ENCODE results near the gene DYRK1B. TPM values are rescaled to one million over a fixed set of nuclear protein-coding genes. Genes with fewer than 3 reads are reported as not detected.
A peak's percentile ranks its signal among the peaks of the same experiment; 100 is the strongest.

Gene DYRK1B
- total and polyA plus RNA-seq, 4 experiments from 2014 or later: 7.0 to 30.9 (median 21.7) TPM

DNA sequence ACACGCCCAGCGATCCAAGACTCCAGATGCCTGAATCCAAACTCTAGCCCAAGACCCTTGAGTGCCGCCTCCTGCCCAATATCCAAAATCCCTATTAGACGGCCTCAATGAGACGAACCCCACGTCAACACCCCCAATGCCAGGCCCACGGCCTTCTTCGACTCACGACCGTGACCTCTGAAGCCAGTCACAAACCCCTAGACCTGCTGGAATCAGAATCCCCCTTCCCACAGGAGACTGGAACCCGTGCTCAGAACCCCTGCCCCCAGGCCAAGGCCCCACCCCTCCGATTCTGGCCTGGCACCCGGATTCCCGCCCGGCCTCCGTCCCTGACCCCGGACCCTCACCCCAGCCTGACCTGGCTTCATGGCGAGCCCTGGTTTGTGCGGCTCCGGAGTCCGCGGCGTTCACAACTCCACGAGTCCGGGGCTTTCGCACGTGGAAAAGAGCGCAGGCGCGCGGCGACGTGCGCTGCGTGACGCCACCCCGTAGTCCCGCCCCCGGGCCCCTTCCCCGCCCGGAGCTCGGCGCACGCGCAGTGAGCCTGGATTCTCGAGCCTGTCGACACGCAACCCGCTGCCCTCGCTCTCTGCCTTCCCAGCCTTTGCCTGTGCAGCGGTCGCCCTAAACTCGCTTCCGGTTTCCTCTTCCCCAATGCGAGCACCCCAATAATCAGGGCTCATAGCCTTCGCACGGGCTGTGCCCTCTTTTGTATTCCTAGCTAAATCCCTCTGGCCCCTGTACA lies 12.1 kb upstream of the DYRK1B start, which contains the start of gene FBL:
FBL (minus strand) TSS at position 447 of the 745 bp plus-strand sequence; CDS start at position 368, 79 bp downstream.
- Histone ChIP-seq H3K27me3 (ENCODE audit: insufficient read depth, low read length) (no peaks in the 10 kb centered on the region), H3K4me3 (ENCODE audit: low read length in 2 of 2) (peak within 1 kb of the TSS; percentile 63 to 78), H3K4me1 (ENCODE audit: insufficient read depth, low read length) (peaks cover 49% of the 10 kb centered on the region), H3K9me3 (ENCODE audit: control insufficient read depth in 1 of 2, low read length in 2 of 2) (no peaks in the 10 kb centered on the region), H3K27ac (ENCODE audit: low read depth, low read length) (peak within 1 kb of the TSS; percentile 86), H3K36me3 (ENCODE audit: insufficient read depth, low read length) (no peaks in the 10 kb centered on the region)
- ChIA-PET CTCF (ENCODE audit: partially characterized antibody) (interaction anchor here (0.6 to 7.3 kb wide), 13 partner anchors 12 to 1810 kb away, joined by 3 to 168 read pairs (median 6); partner anchors contain the start of genes DYRK1B and PSMC4), POLR2A (ENCODE audit: partially characterized antibody) (interaction anchor here (0.7 to 6.3 kb wide), 10 partner anchors 12 to 580 kb away, joined by 3 to 96 read pairs (median 6); partner anchors contain the start of genes DYRK1B, PSMC4 and ZNF546)
- Mint-ChIP-seq H3K4me3 (peak within 1 kb of the TSS; percentile 88 to 93 (median 92)), H3K36me3 (peaks cover 0 to 16% of the 10 kb centered on the region in 2 donors), H3K27me3 (no peaks in the 10 kb centered on the region), H3K9me3 (peaks cover 0 to 1% (median 0%) of the 10 kb centered on the region in 8 donors), H3K4me1 (peaks cover 39 to 63% (median 47%) of the 10 kb centered on the region in 4 donors), H3K27ac (peak within 1 kb of the TSS; percentile 92 to 98 (median 97))
- peak; percentile 94 to 98 (median 96) for DNase-seq
- intact Hi-C loops (cut with micrococcal nuclease): loop anchor here (1.0 kb wide), 2 partner anchors 12 to 22 kb away; partner anchors contain the start of gene DYRK1B

DNA sequence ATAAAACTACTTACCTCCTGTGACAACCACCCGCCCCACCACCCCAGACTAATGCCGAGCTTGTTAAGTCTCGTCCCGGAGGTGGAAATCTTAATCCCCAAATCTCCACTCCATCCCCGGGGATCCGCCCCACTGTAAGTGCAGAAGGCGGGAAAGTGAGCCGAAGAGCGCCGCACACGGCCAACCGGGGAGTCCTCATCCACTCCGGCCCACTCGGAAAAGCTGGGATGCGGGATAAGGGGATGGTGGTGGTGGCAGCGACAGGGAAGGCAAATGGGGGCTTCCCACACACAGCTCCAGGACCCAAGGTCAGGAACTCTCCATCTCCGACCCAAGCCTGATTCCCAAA lies 11.6 kb upstream of the DYRK1B start:
- intact Hi-C loops (cut with micrococcal nuclease): no loop called here
- H3K4me3 Mint-ChIP-seq: peak overlapping the region; percentile 88 to 93 (median 92)
- H3K9me3 Mint-ChIP-seq: peaks cover 0 to 1% (median 0%) of the 10 kb centered on the region in 8 donors
- ChIA-PET POLR2A (ENCODE audit: partially characterized antibody) (interaction anchor here (1.3 to 6.3 kb wide), 6 partner anchors 11 to 244 kb away, joined by 4 to 96 read pairs (median 14); partner anchors contain the start of genes DYRK1B, PSMC4 and ZNF546), CTCF (ENCODE audit: partially characterized antibody) (interaction anchor here (0.6 to 7.3 kb wide), 12 partner anchors 12 to 1810 kb away, joined by 3 to 168 read pairs (median 10); partner anchors contain the start of genes DYRK1B and PSMC4)
- peak overlapping the region; percentile 92 to 98 (median 97) for H3K27ac Mint-ChIP-seq
- peaks cover 0 to 19% of the 10 kb centered on the region in 2 donors for H3K36me3 Mint-ChIP-seq
- Histone ChIP-seq H3K4me1 (ENCODE audit: insufficient read depth, low read length) (peaks cover 49% of the 10 kb centered on the region), H3K36me3 (ENCODE audit: insufficient read depth, low read length) (no peaks in the 10 kb centered on the region), H3K27me3 (ENCODE audit: insufficient read depth, low read length) (no peaks in the 10 kb centered on the region), H3K9me3 (ENCODE audit: control insufficient read depth in 1 of 2, low read length in 2 of 2) (no peaks in the 10 kb centered on the region), H3K4me3 (ENCODE audit: low read length in 2 of 2) (peak overlapping the region; percentile 63 to 78), H3K27ac (ENCODE audit: low read depth, low read length) (peak overlapping the region; percentile 86)
- H3K27me3 Mint-ChIP-seq: no peaks in the 10 kb centered on the region
- no peak for DNase-seq
- H3K4me1 Mint-ChIP-seq: peaks cover 39 to 65% (median 47%) of the 10 kb centered on the region in 4 donors

DNA sequence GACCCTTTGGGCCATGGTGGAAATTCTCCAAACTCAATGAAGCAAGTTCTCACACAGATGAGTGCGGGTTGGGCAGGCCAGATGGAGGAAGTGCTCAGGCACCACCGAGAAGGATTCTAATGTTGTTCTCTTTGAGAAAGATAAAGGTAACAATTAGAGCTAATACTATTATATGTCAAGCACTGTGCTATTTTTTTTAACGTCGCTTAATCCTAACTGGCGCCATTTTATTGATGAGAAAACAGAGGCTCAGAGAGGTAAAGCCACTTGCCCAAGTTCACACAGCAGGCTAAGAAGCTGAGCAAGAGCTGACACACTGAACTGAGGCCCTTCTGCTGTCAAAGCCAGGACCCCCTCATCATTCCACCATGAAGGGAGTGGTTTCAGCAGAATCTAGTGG lies 11.2 kb upstream of the DYRK1B start:
- Histone ChIP-seq H3K4me3 (ENCODE audit: low read length in 2 of 2) (peak overlapping the region; percentile 63 to 78), H3K27me3 (ENCODE audit: insufficient read depth, low read length) (no peaks in the 10 kb centered on the region), H3K9me3 (ENCODE audit: control insufficient read depth in 1 of 2, low read length in 2 of 2) (no peaks in the 10 kb centered on the region), H3K4me1 (ENCODE audit: insufficient read depth, low read length) (peaks cover 49% of the 10 kb centered on the region), H3K27ac (ENCODE audit: low read depth, low read length) (peak overlapping the region; percentile 86), H3K36me3 (ENCODE audit: insufficient read depth, low read length) (peaks cover under 1% of the 10 kb centered on the region)
- H3K27me3 Mint-ChIP-seq: no peaks in the 10 kb centered on the region
- ChIA-PET CTCF (ENCODE audit: partially characterized antibody) (interaction anchor here (0.6 to 7.3 kb wide), 13 partner anchors 11 to 1811 kb away, joined by 3 to 168 read pairs (median 13); partner anchors contain the start of genes DYRK1B and PSMC4), POLR2A (ENCODE audit: partially characterized antibody) (interaction anchor here (1.0 to 6.3 kb wide), 6 partner anchors 11 to 151 kb away, joined by 3 to 96 read pairs (median 10); partner anchors contain the start of genes DYRK1B and ZNF546)
- peaks cover 39 to 65% (median 47%) of the 10 kb centered on the region in 4 donors for H3K4me1 Mint-ChIP-seq
- H3K9me3 Mint-ChIP-seq: peaks cover 0 to 1% (median 0%) of the 10 kb centered on the region in 8 donors
- DNase-seq: no peak
- H3K27ac Mint-ChIP-seq: peak overlapping the region; percentile 92 to 98 (median 97)
- intact Hi-C loops (cut with micrococcal nuclease): no loop called here
- peak overlapping the region; percentile 88 to 93 (median 92) for H3K4me3 Mint-ChIP-seq
- H3K36me3 Mint-ChIP-seq: peaks cover 0 to 19% of the 10 kb centered on the region in 2 donors

GRCh38 chr19:39843919-39844793 lies 10.2 kb upstream of the DYRK1B start:
- H3K4me1 Mint-ChIP-seq: peaks cover 42 to 65% (median 49%) of the 10 kb centered on the region in 4 donors
- peak overlapping the region; percentile 92 to 98 (median 96) for H3K27ac Mint-ChIP-seq
- H3K4me3 Mint-ChIP-seq: peak overlapping the region; percentile 88 to 93 (median 92)
- Histone ChIP-seq H3K27ac (ENCODE audit: low read depth, low read length) (peak overlapping the region; percentile 86), H3K4me1 (ENCODE audit: insufficient read depth, low read length) (peaks cover 49% of the 10 kb centered on the region), H3K27me3 (ENCODE audit: insufficient read depth, low read length) (no peaks in the 10 kb centered on the region), H3K9me3 (ENCODE audit: control insufficient read depth in 1 of 2, low read length in 2 of 2) (no peaks in the 10 kb centered on the region), H3K4me3 (ENCODE audit: low read length in 2 of 2) (no peak overlapping the region), H3K36me3 (ENCODE audit: insufficient read depth, low read length) (peaks cover 11% of the 10 kb centered on the region)
- peak; percentile 45 to 54 (median 53) for DNase-seq
- H3K27me3 Mint-ChIP-seq: no peaks in the 10 kb centered on the region
- ChIA-PET CTCF (ENCODE audit: partially characterized antibody) (interaction anchor here (0.9 to 7.3 kb wide), 21 partner anchors 9 to 321 kb away, joined by 3 to 168 read pairs (median 6); partner anchors contain the start of genes DYRK1B and PSMC4), POLR2A (ENCODE audit: partially characterized antibody) (interaction anchor here (1.0 to 6.3 kb wide), 5 partner anchors 10 to 97 kb away, joined by 3 to 96 read pairs (median 4); partner anchors contain the start of gene DYRK1B)
- intact Hi-C loops (cut with micrococcal nuclease): loop anchor here (1.0 to 5.0 kb wide), 3 partner anchors 51 to 172 kb away; no protein-coding TSS in a partner anchor
- peaks cover 7 to 28% of the 10 kb centered on the region in 2 donors for H3K36me3 Mint-ChIP-seq
- peaks cover 0 to 1% (median 0%) of the 10 kb centered on the region in 8 donors for H3K9me3 Mint-ChIP-seq

DNA sequence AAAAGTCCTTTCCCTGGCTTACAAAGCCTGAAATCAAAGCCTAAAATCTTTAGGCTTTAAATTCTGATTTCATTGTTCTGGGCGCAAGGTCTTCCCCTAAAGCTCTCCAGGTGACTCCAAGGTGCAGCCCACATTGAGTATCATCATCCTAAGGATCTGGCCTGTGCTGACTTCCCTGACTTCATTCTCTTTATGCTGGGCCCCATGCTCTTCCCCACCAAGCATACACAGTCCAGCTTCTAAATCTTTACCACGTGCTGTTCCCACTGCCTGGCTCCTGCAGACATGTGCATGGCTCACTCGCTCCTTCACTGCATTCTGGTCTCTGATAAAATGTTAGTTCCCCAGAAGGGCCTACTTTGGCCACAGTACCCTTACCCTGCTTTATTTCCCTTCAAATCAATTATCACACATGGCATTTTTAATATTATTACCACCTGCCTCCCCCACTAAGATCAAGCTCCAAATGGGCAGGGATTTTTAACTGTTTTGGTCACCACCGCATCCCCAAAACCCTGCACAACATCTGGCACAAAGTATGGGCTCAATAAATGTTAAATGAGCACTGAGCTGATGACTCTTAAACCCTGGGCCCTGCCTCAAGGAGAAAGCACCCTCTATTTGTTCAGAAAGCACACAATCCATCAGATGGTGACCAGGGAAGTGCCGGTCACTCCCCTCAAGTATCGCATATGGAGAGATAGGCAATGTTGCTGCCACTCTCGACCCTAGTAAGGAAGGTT lies 8.9 kb upstream of the DYRK1B start:
- no peak for DNase-seq
- intact Hi-C loops (cut with micrococcal nuclease): loop anchor here (5.0 kb wide), 1 partner anchor 171 kb away; no protein-coding TSS in a partner anchor
- Mint-ChIP-seq H3K9me3 (peaks cover 0 to 1% (median 0%) of the 10 kb centered on the region in 8 donors), H3K27me3 (no peaks in the 10 kb centered on the region), H3K4me3 (peak overlapping the region in 4 of 8 donors; percentile 5 to 75 (median 42)), H3K4me1 (peaks cover 40 to 65% (median 49%) of the 10 kb centered on the region in 4 donors), H3K27ac (peak overlapping the region; percentile 35 to 87 (median 60)), H3K36me3 (peaks cover 12 to 36% of the 10 kb centered on the region in 2 donors)
- Histone ChIP-seq H3K9me3 (ENCODE audit: control insufficient read depth in 1 of 2, low read length in 2 of 2) (no peaks in the 10 kb centered on the region), H3K4me3 (ENCODE audit: low read length in 2 of 2) (no peak overlapping the region), H3K27me3 (ENCODE audit: insufficient read depth, low read length) (no peaks in the 10 kb centered on the region), H3K36me3 (ENCODE audit: insufficient read depth, low read length) (peaks cover 21% of the 10 kb centered on the region), H3K4me1 (ENCODE audit: insufficient read depth, low read length) (peaks cover 49% of the 10 kb centered on the region), H3K27ac (ENCODE audit: low read depth, low read length) (no peak overlapping the region)
- POLR2A ChIA-PET (ENCODE audit: partially characterized antibody): interaction anchor here (1.3 to 6.3 kb wide), 2 partner anchors 8 to 18 kb away, joined by 3 to 96 read pairs; partner anchors contain the start of gene DYRK1B
- CTCF ChIA-PET (ENCODE audit: partially characterized antibody): interaction anchor here (0.9 to 7.3 kb wide), 11 partner anchors 9 to 323 kb away, joined by 3 to 168 read pairs (median 6); partner anchors contain the start of genes DYRK1B and PSMC4
